Thoracic aorta (tissue), 2 donors: ENCODE data around the gene CA5A. TPM values are rescaled to one million over a fixed set of nuclear protein-coding genes. Genes with fewer than 3 reads are reported as not detected.
"Not testable (repeated sequence)": the region's sequence is repeated elsewhere in the genome, so short reads cannot be mapped to it uniquely, and the experiment has no call there.

Experiments used
- ATAC-seq: fragments of 150-250 bp; one replicate; pipeline ENCODE4 v1.8.0; 2017; ENCODE audit warnings: low read depth; ENCODE audit not compliant: insufficient number of reproducible peaks, low FRiP score
- DNase-seq: peaks from one replicate; pipeline ENCODE4 v3.0.0-alpha.2; 2020; ENCODE audit warnings: low spot score
- H3K27ac ChIP-seq, 2 donors: fragments of 200-600 bp; sonication (generic); 1 replicate in 1 of 2; 2 replicates in 1 of 2; pipeline ENCODE4 v1.5.1; 2016; ENCODE audit warnings: mild to moderate bottlenecking in 2 of 2, moderate library complexity in 2 of 2
- H3K27me3 ChIP-seq: fragments of 200-600 bp; sonication (generic); replicated peaks from 2 replicates; pipeline ENCODE4 v1.6.0; 2016; ENCODE audit warnings: mild to moderate bottlenecking; ENCODE audit not compliant: insufficient read depth
- H3K36me3 ChIP-seq: fragments of 200-600 bp; sonication (generic); one replicate; pipeline ENCODE4 v1.5.1; 2016
- H3K4me1 ChIP-seq, 2 donors: fragments of 200-600 bp; sonication (generic); 1 replicate in 1 of 2; 2 replicates in 1 of 2; pipeline versions ENCODE4 v1.5.1 to v1.6.0; 2016; ENCODE audit warnings: low read depth in 2 of 2, mild to moderate bottlenecking in 1 of 2; ENCODE audit not compliant: control insufficient read depth in 1 of 2
- H3K4me3 ChIP-seq: fragments of 200-600 bp; sonication (generic); 2 replicates; pipeline ENCODE4 v1.5.1; 2016; ENCODE audit warnings: mild to moderate bottlenecking
- H3K9me3 ChIP-seq: fragments of 200-600 bp; sonication (generic); 2 replicates; pipeline ENCODE4 v1.5.1; 2016
- total RNA-seq, 2 donors: library from RNA; depleted of rRNA; stranded (reverse); fragments of >200 nt; gene quantifications; one replicate each; pipeline versions ENCODE4 v1.1.0 to v1.2.3, GENCODE V29; 2016
- TF ChIP-seq, protein P1 (sequence below): fragments of 200-600 bp; sonication (generic); IDR thresholded peaks from one replicate; pipeline ENCODE4 v1.5.1; 2019; ENCODE audit warnings: antibody characterized with exemption

The CA5A gene
- total RNA-seq, 2 donors from 2014 or later = not detected

DNA sequence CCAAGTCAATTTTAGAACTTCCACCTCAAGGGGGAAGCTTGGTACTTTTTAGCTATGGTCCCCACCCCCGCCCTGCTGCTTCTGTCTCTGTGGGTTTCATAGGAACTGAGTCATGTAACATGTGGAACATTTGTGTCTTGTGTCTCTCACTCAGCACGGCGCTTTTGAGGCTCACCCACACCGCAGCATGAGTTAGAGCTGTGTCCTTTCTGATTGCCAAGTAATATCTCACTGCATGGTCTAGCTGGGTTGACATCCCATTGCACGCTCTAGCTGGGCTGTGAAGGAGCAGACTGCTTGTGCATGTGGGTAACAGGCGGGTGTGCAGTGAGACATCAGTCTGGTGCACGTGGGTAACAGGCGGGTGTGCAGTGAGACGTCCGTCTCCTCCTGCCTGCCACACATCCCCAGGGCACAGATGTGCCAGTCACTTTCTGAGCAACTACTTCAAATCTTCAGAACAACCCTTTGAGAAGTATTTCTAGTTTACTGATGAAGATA is 40.6 kb downstream of the CA5A start:
- ATAC-seq = no peak
- no peak for DNase-seq
- H3K36me3 ChIP-seq = no peaks in the 10 kb centered on the region
- H3K27me3 ChIP-seq = no peaks in the 10 kb centered on the region
- peak overlapping the region in 1 of 2 donors; percentile 12 for H3K27ac ChIP-seq
- H3K9me3 ChIP-seq = no peaks in the 10 kb centered on the region
- TF ChIP-seq, protein P1, sequence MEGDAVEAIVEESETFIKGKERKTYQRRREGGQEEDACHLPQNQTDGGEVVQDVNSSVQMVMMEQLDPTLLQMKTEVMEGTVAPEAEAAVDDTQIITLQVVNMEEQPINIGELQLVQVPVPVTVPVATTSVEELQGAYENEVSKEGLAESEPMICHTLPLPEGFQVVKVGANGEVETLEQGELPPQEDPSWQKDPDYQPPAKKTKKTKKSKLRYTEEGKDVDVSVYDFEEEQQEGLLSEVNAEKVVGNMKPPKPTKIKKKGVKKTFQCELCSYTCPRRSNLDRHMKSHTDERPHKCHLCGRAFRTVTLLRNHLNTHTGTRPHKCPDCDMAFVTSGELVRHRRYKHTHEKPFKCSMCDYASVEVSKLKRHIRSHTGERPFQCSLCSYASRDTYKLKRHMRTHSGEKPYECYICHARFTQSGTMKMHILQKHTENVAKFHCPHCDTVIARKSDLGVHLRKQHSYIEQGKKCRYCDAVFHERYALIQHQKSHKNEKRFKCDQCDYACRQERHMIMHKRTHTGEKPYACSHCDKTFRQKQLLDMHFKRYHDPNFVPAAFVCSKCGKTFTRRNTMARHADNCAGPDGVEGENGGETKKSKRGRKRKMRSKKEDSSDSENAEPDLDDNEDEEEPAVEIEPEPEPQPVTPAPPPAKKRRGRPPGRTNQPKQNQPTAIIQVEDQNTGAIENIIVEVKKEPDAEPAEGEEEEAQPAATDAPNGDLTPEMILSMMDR = no peak
- H3K4me3 ChIP-seq = no peak overlapping the region
- H3K4me1 ChIP-seq = peaks cover 25 to 58% of the 10 kb centered on the region in 2 donors

DNA sequence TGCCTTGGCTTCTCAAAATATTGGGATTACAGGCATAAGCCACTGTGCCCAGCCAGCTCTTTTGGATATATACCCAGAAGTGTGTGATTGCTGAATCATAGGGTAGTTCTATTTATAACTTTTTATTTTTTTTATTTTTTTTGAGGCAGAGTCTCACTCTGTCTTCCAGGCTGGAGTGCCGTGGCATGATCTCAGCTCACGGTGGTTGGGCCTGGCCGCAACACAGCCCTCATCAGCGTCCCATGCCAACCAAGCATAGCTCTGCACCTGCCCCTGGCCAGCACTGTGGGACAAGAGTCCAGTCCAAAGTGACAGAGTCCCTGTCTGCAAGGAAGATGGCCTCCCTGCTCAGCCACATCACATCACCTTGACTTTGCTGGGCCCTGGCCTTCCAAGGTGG is 42.3 kb downstream of the CA5A start:
- not testable (repeated sequence) for DNase-seq, H3K4me3 ChIP-seq, H3K9me3 ChIP-seq, H3K27me3 ChIP-seq, H3K36me3 ChIP-seq
- H3K4me1 ChIP-seq = peaks cover 25 to 58% of the 10 kb centered on the region in 2 donors
- peak overlapping the region; percentile 63 to 68 for H3K27ac ChIP-seq
- ATAC-seq = peak; percentile 83

DNA sequence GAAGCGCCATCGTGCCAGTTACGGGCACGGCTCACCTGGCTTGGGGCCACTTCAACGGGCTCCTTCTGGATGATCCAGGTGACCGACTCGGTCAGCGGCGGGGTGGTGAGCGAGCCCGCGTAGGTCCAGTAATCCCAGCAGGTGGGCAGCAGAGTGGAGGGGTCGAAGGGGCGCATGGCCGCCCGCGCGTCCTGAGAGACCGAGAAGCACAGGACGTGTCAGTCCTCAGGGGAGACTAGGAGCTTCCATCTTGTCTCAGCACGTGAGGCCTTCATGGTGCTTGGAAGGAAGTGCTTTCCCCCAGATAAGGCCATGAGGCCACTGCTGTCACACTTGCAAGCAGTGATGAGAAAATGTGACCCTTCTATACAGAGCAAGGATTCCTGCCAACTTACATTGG is 44.6 kb downstream of the CA5A start:
- no peak for ATAC-seq
- TF ChIP-seq, protein P1 = no peak
- no peak for DNase-seq

DNA sequence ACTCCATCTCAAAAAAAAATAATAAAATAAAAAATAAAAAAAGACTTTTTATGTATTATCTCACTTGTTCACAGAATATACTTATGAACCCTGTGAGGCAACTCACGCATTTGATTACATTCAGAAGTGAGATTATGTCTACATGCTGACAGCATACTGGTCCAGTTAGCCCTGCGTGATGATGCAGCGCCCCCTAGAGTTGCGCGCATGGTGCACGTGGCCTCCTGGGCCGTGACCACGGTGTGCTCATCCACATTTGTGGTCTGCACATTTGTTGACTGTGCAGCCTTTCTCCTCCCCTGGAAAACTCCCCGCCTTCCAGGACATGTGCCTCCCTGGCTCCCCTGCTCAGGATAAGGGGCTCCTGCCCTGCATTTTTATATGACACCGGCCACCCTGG is 46.6 kb downstream of the CA5A start:
- H3K9me3 ChIP-seq, H3K27ac ChIP-seq, ATAC-seq, H3K4me3 ChIP-seq, H3K27me3 ChIP-seq, H3K36me3 ChIP-seq, DNase-seq: not testable (repeated sequence)
- peaks cover 14 to 21% of the 10 kb centered on the region in 2 donors for H3K4me1 ChIP-seq

More for the DNA sequence above, 44.6 kb downstream of the CA5A start:
- H3K4me1 ChIP-seq = peaks cover 14 to 40% of the 10 kb centered on the region in 2 donors
- H3K27ac ChIP-seq = no peak overlapping the region
- H3K27me3 ChIP-seq = no peaks in the 10 kb centered on the region
- no peak overlapping the region for H3K4me3 ChIP-seq
- no peaks in the 10 kb centered on the region for H3K9me3 ChIP-seq
- no peaks in the 10 kb centered on the region for H3K36me3 ChIP-seq

DNA sequence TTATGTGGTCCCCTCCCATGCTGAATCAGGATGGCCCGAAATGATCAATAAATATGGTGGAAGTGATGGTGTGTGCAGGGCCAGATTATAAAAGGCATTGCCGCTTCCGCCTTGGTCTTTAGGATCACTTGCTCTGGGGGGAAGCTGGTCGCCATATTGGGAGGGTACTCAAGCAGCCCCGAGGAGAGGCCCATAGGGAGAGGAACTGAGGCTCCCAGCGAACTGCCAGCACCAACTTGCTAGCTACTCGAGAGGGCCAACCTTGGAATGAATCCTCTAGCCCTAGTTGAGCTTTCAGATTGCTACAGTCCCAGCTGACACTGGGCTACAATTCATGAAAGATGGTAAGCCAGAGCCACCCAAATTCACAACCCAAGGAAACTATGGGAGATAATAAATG is 48.0 kb downstream of the CA5A start:
- ATAC-seq = not testable (repeated sequence)

DNA sequence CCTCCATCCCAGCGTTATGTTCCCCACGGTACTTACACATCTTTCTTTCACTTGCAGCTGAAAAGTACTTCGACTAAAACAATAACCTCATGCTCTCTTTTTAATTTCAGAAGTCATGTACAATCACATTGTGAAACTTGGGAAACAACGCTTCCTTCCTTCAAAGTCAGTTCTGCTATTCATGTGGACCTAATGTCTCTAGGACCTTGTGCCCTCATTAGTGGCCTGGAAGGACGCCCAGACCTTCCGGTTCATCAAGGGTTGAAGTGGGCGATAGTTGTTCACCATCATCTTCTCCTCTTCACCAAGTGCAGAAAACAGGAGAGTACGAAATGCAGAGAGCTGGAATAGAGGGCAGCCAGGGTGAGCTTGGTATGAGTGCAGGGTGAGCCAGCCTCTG is 48.4 kb downstream of the CA5A start:
- H3K36me3 ChIP-seq, H3K27ac ChIP-seq, H3K4me3 ChIP-seq, H3K27me3 ChIP-seq, H3K4me1 ChIP-seq, H3K9me3 ChIP-seq, DNase-seq, ATAC-seq: not testable (repeated sequence)

More for the DNA sequence above, 48.0 kb downstream of the CA5A start:
- not testable (repeated sequence) for DNase-seq, H3K4me1 ChIP-seq, H3K27ac ChIP-seq, H3K27me3 ChIP-seq, H3K9me3 ChIP-seq, H3K4me3 ChIP-seq, H3K36me3 ChIP-seq

DNA sequence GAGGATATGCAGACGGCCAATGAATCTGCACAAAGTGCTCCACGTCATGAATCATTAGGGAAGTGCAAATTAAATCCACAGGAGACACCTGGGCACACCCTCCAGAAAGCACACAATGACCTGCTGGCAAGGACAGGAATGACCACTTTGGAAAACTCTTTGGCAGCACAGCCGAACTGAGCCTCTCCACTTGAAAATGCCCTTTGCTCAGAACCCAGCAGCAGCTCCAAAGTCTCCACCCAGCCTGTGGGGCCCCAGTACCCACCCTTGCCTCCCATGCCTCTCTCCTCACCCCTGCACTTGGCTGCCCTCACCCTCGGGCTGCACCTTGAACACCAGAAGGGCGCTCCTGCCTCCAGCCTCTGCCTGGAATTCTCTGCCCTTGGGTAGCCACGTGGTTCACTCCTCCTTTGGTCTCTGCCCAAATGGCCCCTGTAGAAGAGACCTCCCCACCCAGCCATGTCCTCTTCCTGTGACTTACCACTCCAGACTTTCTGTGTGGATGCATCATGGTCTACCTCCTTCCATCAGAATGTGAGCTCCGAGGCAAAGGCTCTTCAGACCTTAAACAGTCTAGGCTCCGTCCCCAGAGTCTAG is 50.9 kb downstream of the CA5A start:
- H3K36me3 ChIP-seq, ATAC-seq, H3K4me3 ChIP-seq, H3K27me3 ChIP-seq, H3K27ac ChIP-seq, H3K4me1 ChIP-seq, H3K9me3 ChIP-seq, DNase-seq: not testable (repeated sequence)
